Measurements from ENCODE around the gene IMPDH1.

GRCh38 chr7:128362670-128363069 is 47.1 kb downstream of the IMPDH1 start:
- TF ChIP-seq CTCF (IDR thresholded peaks at IDR 0.05; ENCODE audit: low read depth, low read length, missing input control) (no peak), ATF3 (IDR thresholded peaks at IDR 0.05) (no peak), MAX (IDR thresholded peaks at IDR 0.05) (no peak), ZBTB33 (IDR thresholded peaks at IDR 0.05) (no peak)
